ENCODE measurements around the gene DCUN1D1. TPM values are rescaled to one million over a fixed set of nuclear protein-coding genes. Genes with fewer than 3 reads are reported as not detected.

Gene DCUN1D1
- total and polyA plus RNA-seq, 2 of the 8 experiments (the other 6 are each of a cell fraction or from before 2014, with no cell fraction given), result 6.8 to 70.3 TPM

- Histone ChIP-seq H3K9me3 (ENCODE audit: insufficient read depth in 2 of 2, low read depth in 1 of 2, low read length in 1 of 2) (no peaks in the 10 kb centered on the region), H4K8ac (ENCODE audit: extremely low read depth, insufficient read depth, low read length) (no peak overlapping the region), H2BK15ac (ENCODE audit: low read length) (no peak overlapping the region), H3K36me3 (ENCODE audit: control insufficient read depth in 2 of 4, insufficient read depth in 4 of 4, low read length in 3 of 4) (no peaks in the 10 kb centered on the region; a peak in 1 of 8 replicates), H3K4ac (replicated peaks; ENCODE audit: insufficient read length, low read depth, low read length) (no peak overlapping the region), H3K27ac (ENCODE audit: low read depth, low read length) (no peak overlapping the region), H2BK20ac (ENCODE audit: low read length) (no peak overlapping the region), H4K20me1 (replicated peaks in 1 of 2; ENCODE audit: control insufficient read depth in 1 of 2, insufficient read depth in 2 of 2, low read length in 2 of 2) (no peaks in the 10 kb centered on the region), H2BK120ac (replicated peaks; ENCODE audit: low read depth, low read length) (no peak overlapping the region), H3K27me3 (replicated peaks in 1 of 4; ENCODE audit: control insufficient read depth in 3 of 4, extremely low read depth in 1 of 4, insufficient read depth in 3 of 4, low read length in 3 of 4) (no peaks in the 10 kb centered on the region), H2AK5ac (ENCODE audit: low read depth, low read length) (no peak overlapping the region), H4K5ac (ENCODE audit: insufficient read length, low read depth, low read length) (no peak overlapping the region), H2AFZ (ENCODE audit: low read length) (no peak overlapping the region), H3K4me2 (ENCODE audit: insufficient read depth in 1 of 2, low read depth in 2 of 2, low read length in 2 of 2) (no peak overlapping the region), H3K79me1 (ENCODE audit: low read depth, low read length) (no peaks in the 10 kb centered on the region), H3K9ac (replicated peaks in 1 of 4; ENCODE audit: extremely low read depth in 1 of 4, low read depth in 3 of 4, low read length in 3 of 4) (no peak overlapping the region), H3K18ac (ENCODE audit: extremely low read depth, low read length) (no peak overlapping the region), H3K4me3 (ENCODE audit: extremely low read depth in 1 of 4, insufficient read depth in 2 of 4, low read depth in 3 of 4, low read length in 4 of 4) (no peak overlapping the region), H4K91ac (replicated peaks; ENCODE audit: insufficient read length, low read length) (no peak overlapping the region), H3K23me2 (ENCODE audit: low read depth, low read length) (no peaks in the 10 kb centered on the region), H3K4me1 (replicated peaks in 1 of 4; ENCODE audit: control insufficient read depth in 3 of 4, insufficient read depth in 4 of 4, low read length in 3 of 4) (peaks cover 0 to 8% (median 3%) of the 10 kb centered on the region in 4 experiments; a peak in 5 of 7 replicates), H3K14ac (ENCODE audit: insufficient read length) (no peak overlapping the region), H3K23ac (ENCODE audit: insufficient read length) (no peak overlapping the region), H3K79me2 (ENCODE audit: control insufficient read depth in 1 of 2, insufficient read depth in 2 of 2, low read length in 2 of 2) (no peaks in the 10 kb centered on the region), H2BK5ac (ENCODE audit: low read depth, low read length) (no peak overlapping the region), H2BK12ac (ENCODE audit: low read depth, low read length) (no peak overlapping the region), H3K56ac (replicated peaks; ENCODE audit: insufficient read length, low read depth, low read length) (no peak overlapping the region)
- WGBS, 2 experiments (ENCODE audit: extremely low coverage in 1 of 2, insufficient coverage in 1 of 2, insufficient read length in 1 of 2, insufficient replicate concordance in 2 of 2, low coverage in 1 of 2, low lambda C conversion rate in 2 of 2, missing lambda C conversion rate in 1 of 2), result 87% methylated on average over 3 of the region's 3 CpGs; no CpG with 5 or more reads in 1 of the 2 experiments
- no peak for FAIRE-seq
- ChIA-PET POLR2A (ENCODE audit: partially characterized antibody) (interaction anchor here (0.6 kb wide), 1 partner anchor 242 kb away, joined by 3 read pairs; no protein-coding TSS in a partner anchor), CTCF (ENCODE audit: partially characterized antibody) (interaction anchor here (0.7 to 4.8 kb wide), 2 partner anchors 9 to 13 kb away, joined by 3 to 27 read pairs; no protein-coding TSS in a partner anchor)
- no peak for DNase-seq (ENCODE audit: low read depth in 1 of 2, low spot score in 2 of 2)
- TF ChIP-seq KDM5A (IDR thresholded peaks at IDR 0.05; ENCODE audit: low read length), result no peak
- TF ChIP-seq, protein P1, sequence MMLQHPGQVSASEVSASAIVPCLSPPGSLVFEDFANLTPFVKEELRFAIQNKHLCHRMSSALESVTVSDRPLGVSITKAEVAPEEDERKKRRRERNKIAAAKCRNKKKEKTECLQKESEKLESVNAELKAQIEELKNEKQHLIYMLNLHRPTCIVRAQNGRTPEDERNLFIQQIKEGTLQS (IDR thresholded peaks at IDR 0.05; ENCODE audit: insufficient read depth, low read depth, low read length), result no peak
- TF ChIP-seq KDM1A (IDR thresholded peaks at IDR 0.05; ENCODE audit: borderline replicate concordance, low read length), result no peak
- TF ChIP-seq SIN3A (conservative IDR thresholded peaks at IDR 0.05 in 1 of 2, IDR thresholded peaks at IDR 0.05 in 1 of 2; ENCODE audit: low read depth in 1 of 2, low read length in 2 of 2), result no peak
- no peak for TF ChIP-seq CTBP2 (IDR thresholded peaks at IDR 0.05; ENCODE audit: borderline replicate concordance, insufficient read depth, insufficient read length, low read length)
Measured at GRCh38 chr3:182917134-182917533, 63.2 kb downstream of the DCUN1D1 start.
